ENCODE data around the gene DIP2A. TPM values are rescaled to one million over a fixed set of nuclear protein-coding genes. Genes with fewer than 3 reads are reported as not detected.

DIP2A gene, protein sequence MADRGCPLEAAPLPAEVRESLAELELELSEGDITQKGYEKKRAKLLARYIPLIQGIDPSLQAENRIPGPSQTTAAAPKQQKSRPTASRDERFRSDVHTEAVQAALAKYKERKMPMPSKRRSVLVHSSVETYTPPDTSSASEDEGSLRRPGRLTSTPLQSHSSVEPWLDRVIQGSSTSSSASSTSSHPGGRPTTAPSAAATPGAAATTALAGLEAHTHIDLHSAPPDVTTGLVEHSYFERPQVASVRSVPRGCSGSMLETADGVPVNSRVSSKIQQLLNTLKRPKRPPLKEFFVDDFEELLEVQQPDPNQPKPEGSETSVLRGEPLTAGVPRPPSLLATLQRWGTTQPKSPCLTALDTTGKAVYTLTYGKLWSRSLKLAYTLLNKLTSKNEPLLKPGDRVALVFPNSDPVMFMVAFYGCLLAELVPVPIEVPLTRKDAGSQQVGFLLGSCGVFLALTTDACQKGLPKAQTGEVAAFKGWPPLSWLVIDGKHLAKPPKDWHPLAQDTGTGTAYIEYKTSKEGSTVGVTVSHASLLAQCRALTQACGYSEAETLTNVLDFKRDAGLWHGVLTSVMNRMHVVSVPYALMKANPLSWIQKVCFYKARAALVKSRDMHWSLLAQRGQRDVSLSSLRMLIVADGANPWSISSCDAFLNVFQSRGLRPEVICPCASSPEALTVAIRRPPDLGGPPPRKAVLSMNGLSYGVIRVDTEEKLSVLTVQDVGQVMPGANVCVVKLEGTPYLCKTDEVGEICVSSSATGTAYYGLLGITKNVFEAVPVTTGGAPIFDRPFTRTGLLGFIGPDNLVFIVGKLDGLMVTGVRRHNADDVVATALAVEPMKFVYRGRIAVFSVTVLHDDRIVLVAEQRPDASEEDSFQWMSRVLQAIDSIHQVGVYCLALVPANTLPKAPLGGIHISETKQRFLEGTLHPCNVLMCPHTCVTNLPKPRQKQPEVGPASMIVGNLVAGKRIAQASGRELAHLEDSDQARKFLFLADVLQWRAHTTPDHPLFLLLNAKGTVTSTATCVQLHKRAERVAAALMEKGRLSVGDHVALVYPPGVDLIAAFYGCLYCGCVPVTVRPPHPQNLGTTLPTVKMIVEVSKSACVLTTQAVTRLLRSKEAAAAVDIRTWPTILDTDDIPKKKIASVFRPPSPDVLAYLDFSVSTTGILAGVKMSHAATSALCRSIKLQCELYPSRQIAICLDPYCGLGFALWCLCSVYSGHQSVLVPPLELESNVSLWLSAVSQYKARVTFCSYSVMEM (N-terminal part only)
- 25.5 TPM for total RNA-seq

DNA sequence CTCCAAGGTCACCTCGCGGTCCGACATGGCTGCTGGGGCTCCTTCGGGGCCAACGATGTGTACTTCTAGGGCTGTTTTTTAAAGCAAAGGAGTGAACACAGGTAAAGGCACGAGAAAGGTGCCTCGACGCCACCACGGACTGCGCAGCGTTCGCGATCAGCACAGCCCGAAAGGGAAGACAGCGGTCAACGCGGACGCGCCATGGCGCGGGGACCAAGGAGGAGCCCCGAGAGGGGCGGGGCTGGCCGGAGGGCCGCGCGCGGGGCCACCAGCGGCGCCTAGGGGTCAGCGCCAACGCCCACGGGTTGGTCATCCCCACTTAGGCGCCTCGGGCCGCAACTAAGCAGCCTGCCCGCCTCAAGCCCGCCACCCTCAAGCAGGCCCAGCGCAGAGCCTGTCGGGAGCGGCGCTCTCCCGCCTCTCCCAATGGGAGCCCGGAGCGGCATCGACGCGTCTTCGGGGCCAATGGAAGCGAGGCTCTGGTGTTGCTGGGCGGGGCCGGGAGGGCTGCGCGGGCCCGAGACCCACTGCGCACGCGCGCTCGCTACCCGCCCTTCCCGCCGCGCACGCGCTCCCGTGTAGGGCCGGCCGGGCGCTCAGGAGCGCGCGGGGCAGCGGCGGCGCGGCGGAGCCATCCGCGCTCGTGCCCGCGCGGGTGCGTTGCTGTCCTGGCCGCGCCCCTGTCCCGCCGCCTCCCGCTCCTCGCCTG lies at the start of gene DIP2A:
Gene DIP2A (plus strand): TSS at position 577 of the 709 bp plus-strand sequence. CDS start 241 bp downstream, outside the sequence.
- peak; percentile 96 for ATAC-seq

- ATAC-seq: no peak
Observed at GRCh38 chr21:46409641-46410406, 48.9 kb upstream of the DIP2A start.

DNA sequence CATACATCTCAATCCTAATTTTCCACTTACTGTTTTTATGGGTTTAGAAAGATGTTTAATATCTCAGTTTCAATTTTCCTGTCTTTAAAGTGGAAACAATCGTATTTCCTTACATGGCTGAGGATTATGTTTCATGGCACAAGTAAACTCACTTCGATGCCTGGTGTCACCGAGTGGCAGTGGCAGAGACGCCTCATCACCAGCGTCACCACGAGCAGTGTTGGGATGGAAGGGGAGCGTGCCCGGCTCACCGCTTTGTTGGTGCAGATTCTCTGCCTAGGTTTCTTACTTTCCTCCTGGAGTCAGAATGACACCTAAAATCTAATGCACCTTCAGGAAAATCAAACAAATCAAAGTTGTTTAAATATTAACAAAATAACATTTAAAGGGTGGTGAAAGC lies 48.2 kb upstream of the DIP2A start:
- ATAC-seq: no peak

- peak; percentile 7 for ATAC-seq
Observed at GRCh38 chr21:46411236-46411635, 47.5 kb upstream of the DIP2A start.

GRCh38 chr21:46411691-46412090 lies 47.0 kb upstream of the DIP2A start:
- no peak for ATAC-seq

GRCh38 chr21:46412521-46413364 lies 45.9 kb upstream of the DIP2A start:
- ATAC-seq: no peak

GRCh38 chr21:46413365-46413696 lies 45.4 kb upstream of the DIP2A start:
- peak; percentile 92 for ATAC-seq

DNA sequence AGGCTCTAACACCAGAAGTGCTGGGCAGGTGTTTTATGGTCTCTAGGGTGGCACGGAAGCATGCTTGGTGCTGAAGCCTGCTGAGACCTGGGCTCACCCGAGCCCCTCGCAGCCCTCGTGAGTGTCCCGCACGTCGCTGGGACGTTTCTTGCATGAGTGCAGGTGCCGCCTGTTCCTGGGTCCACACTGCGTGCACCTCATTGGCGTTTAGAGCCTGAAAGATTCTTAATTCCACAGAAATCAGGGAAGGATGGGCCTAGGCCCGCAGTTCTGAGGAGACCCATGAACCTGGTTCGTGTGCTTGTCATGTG lies 43.8 kb upstream of the DIP2A start:
- no peak for ATAC-seq

DNA sequence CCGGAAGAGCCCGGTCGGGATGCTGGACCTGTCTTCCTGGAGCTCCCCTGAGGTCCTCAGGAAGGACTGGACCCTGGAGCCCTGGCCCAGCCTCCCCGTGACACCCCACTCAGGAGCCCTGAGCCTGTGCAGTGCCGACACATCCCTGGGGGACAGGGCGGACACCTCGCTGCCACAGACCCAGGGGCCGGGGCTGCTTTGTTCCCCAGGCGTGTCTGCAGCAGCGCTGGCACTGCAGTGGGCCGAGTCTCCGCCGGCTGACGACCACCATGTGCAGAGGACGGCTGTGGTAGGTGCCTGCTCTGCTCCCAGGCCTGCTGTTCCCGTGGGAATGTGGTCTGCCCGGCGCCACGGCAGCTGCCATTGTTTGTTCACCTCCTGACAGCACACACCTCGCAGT lies 42.1 kb upstream of the DIP2A start:
- peak; percentile 5 for ATAC-seq

- no peak for ATAC-seq
Observed at GRCh38 chr21:46418265-46418946, 40.3 kb upstream of the DIP2A start.

GRCh38 chr21:46420241-46421190 lies 38.2 kb upstream of the DIP2A start:
- no peak for ATAC-seq

GRCh38 chr21:46421191-46421750 lies 37.4 kb upstream of the DIP2A start:
- no peak for ATAC-seq

DNA sequence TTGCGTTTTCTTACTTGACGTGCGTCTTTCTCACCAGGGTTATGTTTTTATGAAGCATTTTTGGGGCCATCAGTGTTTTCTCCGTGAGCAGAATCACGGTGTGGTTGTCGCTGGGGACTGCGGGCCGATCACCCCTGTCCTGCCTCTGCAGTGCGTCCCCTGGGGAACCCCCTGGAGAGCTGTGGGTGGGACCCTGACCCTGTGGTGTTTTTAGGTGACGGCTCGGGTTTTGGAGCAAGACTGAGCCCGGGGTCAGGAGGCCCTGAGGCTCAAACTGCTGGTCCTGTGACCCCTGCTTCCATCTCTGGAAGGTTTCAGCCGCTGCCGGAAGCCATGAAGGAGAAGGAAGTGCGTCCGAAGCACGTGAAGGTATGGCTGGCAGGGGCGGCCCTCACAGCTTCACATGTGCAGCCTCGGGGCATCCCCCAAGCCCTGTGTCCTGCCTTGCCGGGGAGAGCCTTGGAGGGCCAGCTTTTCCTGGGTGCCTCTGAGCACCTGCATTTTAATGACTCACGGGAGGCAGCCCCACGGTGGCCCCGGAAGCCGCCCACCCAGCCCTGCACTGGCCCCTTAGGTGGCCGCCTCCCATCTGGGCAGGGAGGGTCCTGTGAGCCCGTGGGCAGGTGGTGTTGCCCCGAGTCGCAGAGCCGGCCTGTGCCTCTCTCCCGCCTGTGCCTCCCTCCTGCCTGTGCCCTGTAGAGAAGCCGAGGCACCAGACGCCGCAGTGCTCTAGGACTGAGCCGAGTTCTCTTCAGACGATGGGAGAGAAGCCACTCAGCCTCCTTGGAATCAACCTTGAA lies 36.7 kb upstream of the DIP2A start:
- ATAC-seq: no peak

DNA sequence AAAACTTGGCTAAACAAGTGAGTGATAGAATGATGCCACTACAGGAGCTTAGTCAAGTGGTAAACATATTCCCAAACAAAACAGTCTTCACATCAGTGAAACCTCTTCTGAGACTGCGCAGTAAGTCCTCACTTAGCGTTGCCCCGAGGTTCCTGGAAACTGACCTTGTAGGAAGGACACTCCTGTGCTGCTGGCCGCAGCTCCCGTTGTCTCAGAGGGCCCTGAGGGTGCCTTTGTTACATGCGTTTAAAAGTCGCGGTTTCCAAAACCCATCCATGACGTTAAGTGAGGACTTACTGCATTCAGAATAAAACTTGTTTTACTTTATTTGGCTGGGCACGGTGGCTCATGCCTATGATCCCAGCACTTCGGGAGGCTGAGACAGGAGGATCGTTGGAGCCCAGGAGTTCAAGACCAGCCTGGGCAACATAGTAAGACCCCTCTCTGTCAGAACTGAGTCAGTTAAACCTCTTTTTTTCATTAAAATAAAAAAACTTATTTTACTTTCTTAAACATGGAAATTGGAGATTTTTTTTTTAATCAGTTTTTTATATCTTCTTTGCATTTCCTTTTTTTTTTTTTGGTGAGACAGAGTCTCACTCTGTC lies 36.0 kb upstream of the DIP2A start:
- ATAC-seq: no peak

GRCh38 chr21:46423546-46424038 lies 35.1 kb upstream of the DIP2A start:
- ATAC-seq: no peak

GRCh38 chr21:46424039-46424591 lies 34.6 kb upstream of the DIP2A start:
- peak; percentile 8 for ATAC-seq

GRCh38 chr21:46424621-46425020 lies 34.1 kb upstream of the DIP2A start:
- no peak for ATAC-seq

All from esophagus mucosa (tissue), 1 donor.